GM21447 (cell line): ENCODE measurements around the gene SHANK1.

Experiments used
- ATAC-seq: cut with Tn5 transposase; IDR thresholded peaks from one replicate; pipeline ENCODE4 v1.9.1; 2021; ENCODE audit not compliant: unreplicated experiment

Gene SHANK1

GRCh38 chr19:50713556-50714236 lies 5.9 kb downstream of the SHANK1 start:
- no peak for ATAC-seq

GRCh38 chr19:50712833-50713232 lies 6.8 kb downstream of the SHANK1 start:
- no peak for ATAC-seq

GRCh38 chr19:50711805-50712204 lies 7.8 kb downstream of the SHANK1 start:
- ATAC-seq: no peak

GRCh38 chr19:50711196-50711595 lies 8.4 kb downstream of the SHANK1 start:
- no peak for ATAC-seq

- ATAC-seq: no peak
Measured at GRCh38 chr19:50710612-50711011, 9.0 kb downstream of the SHANK1 start.

- ATAC-seq: no peak
Measured at GRCh38 chr19:50710094-50710493, 9.5 kb downstream of the SHANK1 start.

GRCh38 chr19:50708179-50708879 lies 11.3 kb downstream of the SHANK1 start:
- ATAC-seq: no peak

- ATAC-seq: no peak
Measured at GRCh38 chr19:50706387-50706786, 13.2 kb downstream of the SHANK1 start.

GRCh38 chr19:50705422-50706019 lies 14.1 kb downstream of the SHANK1 start:
- no peak for ATAC-seq

- no peak for ATAC-seq
Measured at GRCh38 chr19:50703915-50704796, 15.4 kb downstream of the SHANK1 start.

GRCh38 chr19:50702871-50703829 lies 16.5 kb downstream of the SHANK1 start:
- ATAC-seq: no peak

GRCh38 chr19:50702158-50702870 lies 17.3 kb downstream of the SHANK1 start:
- ATAC-seq: no peak

GRCh38 chr19:50701367-50701985 lies 18.1 kb downstream of the SHANK1 start:
- ATAC-seq: no peak

- ATAC-seq: no peak
Measured at GRCh38 chr19:50697414-50698124, 22.0 kb downstream of the SHANK1 start.

GRCh38 chr19:50696094-50696483 lies 23.5 kb downstream of the SHANK1 start:
- ATAC-seq: no peak

GRCh38 chr19:50695251-50696093 lies 24.1 kb downstream of the SHANK1 start:
- no peak for ATAC-seq

GRCh38 chr19:50694815-50695145 lies 24.8 kb downstream of the SHANK1 start:
- ATAC-seq: no peak
